Neural cell (in vitro differentiated cells): ENCODE results near the gene CYB5R3. TPM values are rescaled to one million over a fixed set of nuclear protein-coding genes. Genes with fewer than 3 reads are reported as not detected.

Experiments used
- H2AFZ ChIP-seq: fragments of 200-600, 300-800 bp; sonication (generic), shearing (Covaris generic); 2 replicates; pipeline ENCODE4 v1.6.0; 2014; ENCODE audit warnings: low read depth, mild to moderate bottlenecking, antibody characterized with exemption, low read length, moderate library complexity
- H3F3A ChIP-seq: fragments of 200-600 bp; shearing (Covaris generic); 2 replicates; pipeline ENCODE4 v1.6.1; 2016; ENCODE audit warnings: mild to moderate bottlenecking, moderate library complexity, mixed read lengths, antibody characterized with exemption, low read length; ENCODE audit not compliant: insufficient read depth, poor library complexity, severe bottlenecking
- H3K27ac ChIP-seq: fragments of 200-600, 300-800 bp; sonication (generic), shearing (Covaris generic); 2 replicates; pipeline ENCODE4 v1.5.1; 2014; ENCODE audit warnings: mild to moderate bottlenecking, low read length, moderate library complexity
- H3K27me3 ChIP-seq: fragments of 300-800, 200-600 bp; sonication (generic), shearing (Covaris generic); 2 replicates; pipeline ENCODE4 v1.6.0; 2014; ENCODE audit warnings: mild to moderate bottlenecking, low read depth, low read length, moderate library complexity; ENCODE audit not compliant: insufficient read depth
- H3K36me3 ChIP-seq: fragments of 300-800, 200-600 bp; sonication (generic), shearing (Covaris generic); 2 replicates; pipeline ENCODE4 v1.5.1; 2014; ENCODE audit warnings: mild to moderate bottlenecking, antibody characterized with exemption, low read length, moderate library complexity; ENCODE audit not compliant: insufficient read depth
- H3K4me2 ChIP-seq: fragments of 300-800, 200-600 bp; sonication (generic), shearing (Covaris generic); 2 replicates; pipeline ENCODE4 v1.6.0; 2014; ENCODE audit warnings: mild to moderate bottlenecking, low read length
- H3K4me3 ChIP-seq: fragments of 300-800, 200-600 bp; sonication (generic), shearing (Covaris generic); 2 replicates; pipeline ENCODE4 v1.5.1; 2014; ENCODE audit warnings: mild to moderate bottlenecking, low read length, moderate library complexity
- H3K79me2 ChIP-seq: fragments of 200-600 bp; shearing (Covaris generic); replicated peaks from 2 replicates; pipeline ENCODE4 v1.6.0; 2014; ENCODE audit warnings: mild to moderate bottlenecking, low read length, moderate library complexity; ENCODE audit not compliant: insufficient read depth
- H3K9ac ChIP-seq: fragments of 300-800, 200-600 bp; sonication (generic), shearing (Covaris generic); 2 replicates; pipeline ENCODE4 v1.6.1; 2016; ENCODE audit warnings: mild to moderate bottlenecking, low read length, mixed read lengths
- H3K9me2 ChIP-seq: fragments of 200-600 bp; shearing (Covaris generic); 2 replicates; pipeline ENCODE4 v1.6.1; 2016; ENCODE audit warnings: mild to moderate bottlenecking, low read length, mixed read lengths; ENCODE audit not compliant: insufficient read depth
- H3K9me3 ChIP-seq: fragments of 200-600, 300-800 bp; sonication (generic), shearing (Covaris generic); 2 replicates; pipeline ENCODE4 v1.6.1; 2016; ENCODE audit warnings: mild to moderate bottlenecking, mixed run types, low read length, moderate library complexity, mixed read lengths
- H4K20me1 ChIP-seq: fragments of 200-600 bp; shearing (Covaris generic); 2 replicates; pipeline ENCODE4 v1.6.1; 2016; ENCODE audit warnings: mild to moderate bottlenecking, mixed run types; ENCODE audit not compliant: insufficient read depth
- EP300 ChIP-seq: fragments of 450-650 bp; conservative IDR thresholded peaks from 2 replicates; pipeline ENCODE4 v1.6.1; 2014; ENCODE audit warnings: antibody characterized with exemption, mild to moderate bottlenecking, moderate library complexity; ENCODE audit not compliant: poor library complexity, severe bottlenecking
- EZH2 ChIP-seq: fragments of 200-600, 300-800 bp; shearing (Covaris generic), sonication (generic); IDR thresholded peaks from 2 replicates; pipeline ENCODE4 v1.6.1; 2014; ENCODE audit warnings: antibody characterized with exemption, low read length, borderline replicate concordance, mild to moderate bottlenecking; ENCODE audit not compliant: insufficient read depth, poor library complexity, severe bottlenecking
- MXI1 ChIP-seq: fragments of 450-650 bp; conservative IDR thresholded peaks from 2 replicates; pipeline ENCODE4 v1.6.1; 2014; ENCODE audit warnings: antibody characterized with exemption, mild to moderate bottlenecking; ENCODE audit not compliant: poor library complexity, severe bottlenecking
- POLR2AphosphoS5 ChIP-seq: IDR thresholded peaks from 2 replicates; pipeline ENCODE4 v1.6.1; 2012
- RAD21 ChIP-seq: fragments of 450-650 bp; conservative IDR thresholded peaks from 2 replicates; pipeline ENCODE4 v1.6.1; 2014; ENCODE audit warnings: antibody characterized with exemption, mild to moderate bottlenecking, moderate library complexity
- SMC3 ChIP-seq: fragments of 450-650 bp; conservative IDR thresholded peaks from 2 replicates; pipeline ENCODE4 v1.6.1; 2014; ENCODE audit warnings: antibody characterized with exemption, mild to moderate bottlenecking, moderate library complexity; ENCODE audit not compliant: poor library complexity
- TAF1 ChIP-seq: IDR thresholded peaks from 2 replicates; pipeline ENCODE4 v1.6.1; 2012; ENCODE audit warnings: low read depth
- polyA plus RNA-seq: library from polyadenylated mRNA; depleted of rRNA; stranded (reverse); fragments of >200 nt; gene quantifications from 2 replicates; pipeline ENCODE4 v1.2.3, GENCODE V29; 2014
- TF ChIP-seq, protein P1 (sequence below): IDR thresholded peaks from 2 replicates; pipeline ENCODE4 v1.6.1; 2012; ENCODE audit warnings: borderline replicate concordance
- TF ChIP-seq, protein P2 (sequence below): fragments of 450-650 bp; IDR thresholded peaks from 2 replicates; pipeline ENCODE4 v1.5.1; 2014; ENCODE audit warnings: antibody characterized with exemption, mild to moderate bottlenecking, moderate library complexity; ENCODE audit not compliant: poor library complexity, severe bottlenecking

Gene CYB5R3
- polyA plus RNA-seq, 1 donor from 2014 or later = 20.2 TPM

DNA sequence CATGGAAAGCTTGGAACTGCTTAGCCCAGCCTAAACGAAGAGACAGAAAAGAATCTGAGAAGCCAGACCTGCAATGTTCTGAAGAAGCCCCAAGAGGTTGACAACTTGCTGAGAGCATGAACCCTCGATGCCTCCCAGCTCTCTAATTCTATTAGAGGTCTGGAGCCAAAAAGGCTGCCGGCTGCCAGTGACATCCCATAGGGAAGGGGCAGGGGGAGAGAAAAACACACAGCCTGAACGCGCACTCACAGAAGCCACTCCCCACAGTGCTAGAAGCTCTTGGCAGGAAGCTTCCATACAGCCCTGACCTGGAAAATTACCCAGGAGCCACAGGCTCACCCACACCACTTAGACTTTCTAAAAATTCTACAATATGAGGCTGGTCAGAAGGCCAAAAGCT, 52.9 kb downstream of the CYB5R3 start:
- Histone ChIP-seq H3K9me2 (no peaks in the 10 kb centered on the region), H3K36me3 (peaks cover 7% of the 10 kb centered on the region), H3K27ac (no peak overlapping the region), H3K27me3 (no peaks in the 10 kb centered on the region), H2AFZ (no peak overlapping the region), H4K20me1 (no peaks in the 10 kb centered on the region), H3K79me2 (peaks cover 5% of the 10 kb centered on the region), H3K4me3 (no peak overlapping the region), H3K4me2 (no peak overlapping the region), H3F3A (no peaks in the 10 kb centered on the region), H3K9ac (no peak overlapping the region), H3K9me3 (no peaks in the 10 kb centered on the region)
- TF ChIP-seq, protein P1, sequence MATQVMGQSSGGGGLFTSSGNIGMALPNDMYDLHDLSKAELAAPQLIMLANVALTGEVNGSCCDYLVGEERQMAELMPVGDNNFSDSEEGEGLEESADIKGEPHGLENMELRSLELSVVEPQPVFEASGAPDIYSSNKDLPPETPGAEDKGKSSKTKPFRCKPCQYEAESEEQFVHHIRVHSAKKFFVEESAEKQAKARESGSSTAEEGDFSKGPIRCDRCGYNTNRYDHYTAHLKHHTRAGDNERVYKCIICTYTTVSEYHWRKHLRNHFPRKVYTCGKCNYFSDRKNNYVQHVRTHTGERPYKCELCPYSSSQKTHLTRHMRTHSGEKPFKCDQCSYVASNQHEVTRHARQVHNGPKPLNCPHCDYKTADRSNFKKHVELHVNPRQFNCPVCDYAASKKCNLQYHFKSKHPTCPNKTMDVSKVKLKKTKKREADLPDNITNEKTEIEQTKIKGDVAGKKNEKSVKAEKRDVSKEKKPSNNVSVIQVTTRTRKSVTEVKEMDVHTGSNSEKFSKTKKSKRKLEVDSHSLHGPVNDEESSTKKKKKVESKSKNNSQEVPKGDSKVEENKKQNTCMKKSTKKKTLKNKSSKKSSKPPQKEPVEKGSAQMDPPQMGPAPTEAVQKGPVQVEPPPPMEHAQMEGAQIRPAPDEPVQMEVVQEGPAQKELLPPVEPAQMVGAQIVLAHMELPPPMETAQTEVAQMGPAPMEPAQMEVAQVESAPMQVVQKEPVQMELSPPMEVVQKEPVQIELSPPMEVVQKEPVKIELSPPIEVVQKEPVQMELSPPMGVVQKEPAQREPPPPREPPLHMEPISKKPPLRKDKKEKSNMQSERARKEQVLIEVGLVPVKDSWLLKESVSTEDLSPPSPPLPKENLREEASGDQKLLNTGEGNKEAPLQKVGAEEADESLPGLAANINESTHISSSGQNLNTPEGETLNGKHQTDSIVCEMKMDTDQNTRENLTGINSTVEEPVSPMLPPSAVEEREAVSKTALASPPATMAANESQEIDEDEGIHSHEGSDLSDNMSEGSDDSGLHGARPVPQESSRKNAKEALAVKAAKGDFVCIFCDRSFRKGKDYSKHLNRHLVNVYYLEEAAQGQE = no peak

DNA sequence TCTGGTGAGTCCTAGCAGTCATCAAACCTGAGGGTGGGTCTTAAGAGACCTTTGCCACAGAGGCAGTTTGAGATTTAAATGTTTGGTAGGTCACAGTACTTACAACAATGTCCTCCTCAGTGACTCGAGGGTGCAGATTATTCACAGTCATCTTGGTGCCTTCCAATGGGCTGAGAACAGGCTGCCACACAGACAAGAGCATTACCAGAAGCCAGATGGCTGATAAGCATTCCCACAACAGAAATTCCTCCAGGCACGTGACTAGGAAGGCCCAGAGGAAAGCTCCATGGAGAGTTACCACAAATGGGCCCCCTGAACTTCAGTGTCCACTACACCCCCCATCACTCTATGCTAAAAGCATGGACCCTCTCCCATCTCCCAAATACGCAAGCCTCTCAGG, 53.8 kb downstream of the CYB5R3 start:
- H4K20me1 ChIP-seq = no peaks in the 10 kb centered on the region
- no peak overlapping the region for H3K27ac ChIP-seq
- no peaks in the 10 kb centered on the region for H3K27me3 ChIP-seq
- H3F3A ChIP-seq = no peaks in the 10 kb centered on the region
- H3K9ac ChIP-seq = no peak overlapping the region
- H3K4me3 ChIP-seq = no peak overlapping the region
- no peak overlapping the region for H2AFZ ChIP-seq
- no peaks in the 10 kb centered on the region for H3K9me2 ChIP-seq
- H3K36me3 ChIP-seq = peaks cover 7% of the 10 kb centered on the region
- H3K4me2 ChIP-seq = no peak overlapping the region
- no peak for TF ChIP-seq SMC3
- TF ChIP-seq, protein P1 = no peak
- no peak for TF ChIP-seq RAD21
- TF ChIP-seq EZH2 = no peak
- H3K9me3 ChIP-seq = no peaks in the 10 kb centered on the region
- peaks cover 5% of the 10 kb centered on the region for H3K79me2 ChIP-seq

DNA sequence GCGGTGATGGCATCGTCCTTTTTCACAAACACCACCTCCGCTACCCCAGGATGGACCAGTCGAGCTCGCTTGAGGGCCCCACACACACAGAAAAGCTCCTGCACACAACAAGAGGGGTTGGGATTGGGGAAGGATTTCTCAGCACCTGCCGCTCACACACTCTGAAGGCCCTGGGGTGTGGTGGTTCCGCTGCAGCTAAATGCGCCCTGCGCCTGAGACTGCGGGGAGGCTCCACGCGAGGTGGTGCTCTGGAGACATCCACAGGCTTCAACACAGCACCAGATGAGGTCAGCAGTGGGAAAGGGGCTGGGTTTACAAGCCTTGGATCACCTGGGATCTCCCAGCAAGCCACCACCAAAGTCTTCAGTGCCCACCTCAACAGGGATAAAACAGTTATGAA, 57.2 kb downstream of the CYB5R3 start:
- Histone ChIP-seq H3K4me3 (no peak overlapping the region), H3K79me2 (no peaks in the 10 kb centered on the region), H3K36me3 (peaks cover 7% of the 10 kb centered on the region), H3K9me3 (no peaks in the 10 kb centered on the region), H3K27me3 (no peaks in the 10 kb centered on the region), H3K4me2 (no peak overlapping the region), H2AFZ (no peak overlapping the region), H3K9me2 (no peaks in the 10 kb centered on the region), H3K9ac (no peak overlapping the region), H3K27ac (no peak overlapping the region), H3F3A (no peaks in the 10 kb centered on the region), H4K20me1 (no peaks in the 10 kb centered on the region)
- TF ChIP-seq SMC3 (no peak), MXI1 (no peak), EZH2 (no peak), RAD21 (no peak), TAF1 (no peak), EP300 (no peak), POLR2AphosphoS5 (no peak)
- TF ChIP-seq, protein P2, sequence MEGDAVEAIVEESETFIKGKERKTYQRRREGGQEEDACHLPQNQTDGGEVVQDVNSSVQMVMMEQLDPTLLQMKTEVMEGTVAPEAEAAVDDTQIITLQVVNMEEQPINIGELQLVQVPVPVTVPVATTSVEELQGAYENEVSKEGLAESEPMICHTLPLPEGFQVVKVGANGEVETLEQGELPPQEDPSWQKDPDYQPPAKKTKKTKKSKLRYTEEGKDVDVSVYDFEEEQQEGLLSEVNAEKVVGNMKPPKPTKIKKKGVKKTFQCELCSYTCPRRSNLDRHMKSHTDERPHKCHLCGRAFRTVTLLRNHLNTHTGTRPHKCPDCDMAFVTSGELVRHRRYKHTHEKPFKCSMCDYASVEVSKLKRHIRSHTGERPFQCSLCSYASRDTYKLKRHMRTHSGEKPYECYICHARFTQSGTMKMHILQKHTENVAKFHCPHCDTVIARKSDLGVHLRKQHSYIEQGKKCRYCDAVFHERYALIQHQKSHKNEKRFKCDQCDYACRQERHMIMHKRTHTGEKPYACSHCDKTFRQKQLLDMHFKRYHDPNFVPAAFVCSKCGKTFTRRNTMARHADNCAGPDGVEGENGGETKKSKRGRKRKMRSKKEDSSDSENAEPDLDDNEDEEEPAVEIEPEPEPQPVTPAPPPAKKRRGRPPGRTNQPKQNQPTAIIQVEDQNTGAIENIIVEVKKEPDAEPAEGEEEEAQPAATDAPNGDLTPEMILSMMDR = no peak
- TF ChIP-seq, protein P1 = no peak
